GM23248 (cell line): Measurements from ENCODE around the gene TNIP3. TPM values are rescaled to one million over a fixed set of nuclear protein-coding genes. Genes with fewer than 3 reads are reported as not detected.

Experiments used
- DNase-seq: peaks from one replicate; pipeline ENCODE4 v3.0.0-alpha.2; 2015
- H2AFZ ChIP-seq: fragments of 200-600 bp; sonication (generic); 2 replicates; pipeline ENCODE4 v1.6.1; 2016; ENCODE audit warnings: antibody characterized with exemption
- H3F3A ChIP-seq: fragments of 200-600 bp; sonication (generic); 2 replicates; pipeline ENCODE4 v1.6.1; 2016; ENCODE audit warnings: mild to moderate bottlenecking, antibody characterized with exemption, mixed run types; ENCODE audit not compliant: insufficient read depth
- H3K27ac ChIP-seq: fragments of 200-600 bp; sonication (generic); 2 replicates; pipeline ENCODE4 v1.5.1; 2016; ENCODE audit warnings: mild to moderate bottlenecking
- H3K27me3 ChIP-seq: fragments of 200-600 bp; sonication (generic); replicated peaks from 2 replicates; pipeline ENCODE4 v1.6.1; 2016; ENCODE audit warnings: mild to moderate bottlenecking; ENCODE audit not compliant: insufficient read depth
- H3K36me3 ChIP-seq: fragments of 200-600 bp; sonication (generic); 2 replicates; pipeline ENCODE4 v1.6.1; 2016; ENCODE audit warnings: low read depth, mild to moderate bottlenecking
- H3K4me1 ChIP-seq: fragments of 200-600 bp; sonication (generic); 2 replicates; pipeline ENCODE4 v1.6.1; 2016; ENCODE audit warnings: mild to moderate bottlenecking; ENCODE audit not compliant: insufficient read depth
- H3K4me2 ChIP-seq: fragments of 200-600 bp; sonication (generic); one replicate; pipeline ENCODE4 v1.6.1; 2016; ENCODE audit warnings: mild to moderate bottlenecking; ENCODE audit not compliant: unreplicated experiment
- H3K4me3 ChIP-seq: fragments of 200-600 bp; sonication (generic); 2 replicates; pipeline ENCODE4 v1.5.1; 2016; ENCODE audit warnings: mild to moderate bottlenecking
- H3K79me2 ChIP-seq: fragments of 200-600 bp; sonication (generic); 2 replicates; pipeline ENCODE4 v1.6.1; 2016; ENCODE audit warnings: mild to moderate bottlenecking; ENCODE audit not compliant: insufficient read depth
- H3K9ac ChIP-seq: fragments of 200-600 bp; sonication (generic); 2 replicates; pipeline ENCODE4 v1.6.1; 2016; ENCODE audit warnings: mild to moderate bottlenecking
- H3K9me2 ChIP-seq: fragments of 200-600 bp; sonication (generic); 2 replicates; pipeline ENCODE4 v1.6.1; 2016; ENCODE audit warnings: mixed run types, mild to moderate bottlenecking, moderate library complexity; ENCODE audit not compliant: insufficient read depth
- H3K9me3 ChIP-seq: fragments of 200-600 bp; sonication (generic); one replicate; pipeline ENCODE4 v1.6.1; 2017; ENCODE audit warnings: low read depth
- H4K20me1 ChIP-seq: fragments of 200-600 bp; sonication (generic); 2 replicates; pipeline ENCODE4 v1.6.0; 2016; ENCODE audit not compliant: insufficient read depth
- EZH2 ChIP-seq: fragments of 200-600 bp; sonication (generic); IDR thresholded peaks from 2 replicates; pipeline ENCODE4 v1.6.1; 2018; ENCODE audit warnings: antibody characterized with exemption, mild to moderate bottlenecking; ENCODE audit not compliant: insufficient read depth, poor library complexity, severe bottlenecking
- EZH2phosphoT487 ChIP-seq: fragments of 200-600 bp; sonication (generic); IDR thresholded peaks from 2 replicates; pipeline ENCODE4 v1.6.1; 2018; ENCODE audit warnings: antibody characterized with exemption, moderate library complexity, mild to moderate bottlenecking, low read depth; ENCODE audit not compliant: insufficient read depth
- WGBS, 2 experiments: methylation state at CpG; one replicate each; pipeline ENCODE4 v1.1.6; 2015 to 2017; ENCODE audit warnings: low lambda C conversion rate in 2 of 2, low coverage in 1 of 2; ENCODE audit errors: missing lambda C conversion rate in 2 of 2; 5-methylcytosine and 5-hydroxymethylcytosine counted together
- in situ Hi-C: fragments of 300-500 bp; cut with MboI; formaldehyde crosslinking; loops from 2 replicates; pipeline ENCODE4 v1.15.0; 2020
- polyA plus RNA-seq: library from polyadenylated mRNA; unstranded; fragments of >200 nt; fragmentation: Nextera tagmentation; extraction: Ambion mirVana; gene quantifications from 2 replicates; pipeline ENCODE4 v1.2.1, GENCODE V29; 2016
- total RNA-seq: library from RNA; depleted of rRNA; stranded (reverse); fragments of >200 nt; shearing (Covaris generic); gene quantifications from 2 replicates; pipeline ENCODE4 v1.2.3, GENCODE V29; 2014

Gene TNIP3
- total and polyA plus RNA-seq, 2 experiments from 2014 or later, result 0.76 to 2.2 TPM

- TF ChIP-seq EZH2 (no peak), EZH2phosphoT487 (no peak)
- Histone ChIP-seq H3K4me1 (peaks cover 29% of the 10 kb centered on the region), H3K9me2 (no peaks in the 10 kb centered on the region), H3K9ac (no peak overlapping the region), H3K36me3 (no peaks in the 10 kb centered on the region), H3K9me3 (no peaks in the 10 kb centered on the region), H3K4me2 (no peak overlapping the region), H3F3A (no peaks in the 10 kb centered on the region), H4K20me1 (no peaks in the 10 kb centered on the region), H3K4me3 (no peak overlapping the region), H2AFZ (no peak overlapping the region), H3K27ac (no peak overlapping the region), H3K79me2 (no peaks in the 10 kb centered on the region), H3K27me3 (no peaks in the 10 kb centered on the region)
- DNase-seq, result no peak
- 97 to 100% methylated on average over 4 of the region's 4 CpGs for WGBS, 2 experiments
- in situ Hi-C loops, result no loop called here
Measured at GRCh38 chr4:121154103-121154515, 10.0 kb downstream of the TNIP3 start.

- no peaks in the 10 kb centered on the region for H3K79me2 ChIP-seq
- in situ Hi-C loops, result no loop called here
- no peak overlapping the region for H3K4me3 ChIP-seq
- H3K27ac ChIP-seq, result no peak overlapping the region
- 91 to 96% methylated on average over 1 of the region's 1 CpG for WGBS, 2 experiments
- TF ChIP-seq EZH2phosphoT487 (no peak), EZH2 (no peak)
- peaks cover 49% of the 10 kb centered on the region for H3K4me1 ChIP-seq
- no peaks in the 10 kb centered on the region for H3K27me3 ChIP-seq
- H2AFZ ChIP-seq, result 0 out of 2 replicates have a peak overlapping the region, but pooled peaks have one; percentile 2
- H3K9me3 ChIP-seq, result no peaks in the 10 kb centered on the region
- H3F3A ChIP-seq, result peaks cover 18% of the 10 kb centered on the region
- no peaks in the 10 kb centered on the region for H3K36me3 ChIP-seq
- no peaks in the 10 kb centered on the region for H4K20me1 ChIP-seq
- DNase-seq, result no peak
- H3K9ac ChIP-seq, result no peak overlapping the region
- no peak overlapping the region for H3K4me2 ChIP-seq
- no peaks in the 10 kb centered on the region for H3K9me2 ChIP-seq
Measured at GRCh38 chr4:121151942-121152341, 12.2 kb downstream of the TNIP3 start.

- Histone ChIP-seq H3K4me1 (peaks cover 51% of the 10 kb centered on the region), H3K9ac (no peak overlapping the region), H3K36me3 (no peaks in the 10 kb centered on the region), H3K9me3 (no peaks in the 10 kb centered on the region), H3K27ac (no peak overlapping the region), H4K20me1 (no peaks in the 10 kb centered on the region), H3K4me3 (no peak overlapping the region), H3K4me2 (no peak overlapping the region), H3K79me2 (no peaks in the 10 kb centered on the region), H3K27me3 (no peaks in the 10 kb centered on the region), H3F3A (peaks cover 21% of the 10 kb centered on the region), H2AFZ (no peak overlapping the region), H3K9me2 (no peaks in the 10 kb centered on the region)
- in situ Hi-C loops, result no loop called here
- TF ChIP-seq EZH2phosphoT487 (no peak), EZH2 (no peak)
- WGBS, 2 experiments, result 94 to 96% methylated on average over 1 of the region's 1 CpG
- DNase-seq, result no peak
Measured at GRCh38 chr4:121150486-121150885, 13.6 kb downstream of the TNIP3 start.

GRCh38 chr4:121150003-121150402 is 14.1 kb downstream of the TNIP3 start:
- Histone ChIP-seq H3K4me3 (no peak overlapping the region), H2AFZ (no peak overlapping the region), H3K79me2 (no peaks in the 10 kb centered on the region), H4K20me1 (no peaks in the 10 kb centered on the region), H3K4me2 (no peak overlapping the region), H3K9me3 (no peaks in the 10 kb centered on the region), H3F3A (peaks cover 21% of the 10 kb centered on the region), H3K27ac (no peak overlapping the region), H3K9me2 (no peaks in the 10 kb centered on the region), H3K36me3 (no peaks in the 10 kb centered on the region), H3K4me1 (peaks cover 46% of the 10 kb centered on the region), H3K9ac (no peak overlapping the region), H3K27me3 (no peaks in the 10 kb centered on the region)
- TF ChIP-seq EZH2 (no peak), EZH2phosphoT487 (no peak)
- WGBS, 2 experiments, result 98 to 99% methylated on average over 4 of the region's 4 CpGs
- in situ Hi-C loops, result no loop called here
- no peak for DNase-seq

GRCh38 chr4:121148621-121149020 is 15.5 kb downstream of the TNIP3 start:
- peak overlapping the region; percentile 53 for H3K27ac ChIP-seq
- no peaks in the 10 kb centered on the region for H3K9me3 ChIP-seq
- H3K9me2 ChIP-seq, result no peaks in the 10 kb centered on the region
- no peaks in the 10 kb centered on the region for H3K27me3 ChIP-seq
- no peaks in the 10 kb centered on the region for H3K36me3 ChIP-seq
- peaks cover 21% of the 10 kb centered on the region for H3F3A ChIP-seq
- peak; percentile 34 for DNase-seq
- peaks cover 46% of the 10 kb centered on the region for H3K4me1 ChIP-seq
- H2AFZ ChIP-seq, result peak overlapping the region; percentile 52
- H4K20me1 ChIP-seq, result no peaks in the 10 kb centered on the region
- H3K4me2 ChIP-seq, result peak overlapping the region; percentile 70
- H3K79me2 ChIP-seq, result no peaks in the 10 kb centered on the region
- TF ChIP-seq EZH2 (no peak), EZH2phosphoT487 (no peak)
- H3K4me3 ChIP-seq, result no peak overlapping the region
- in situ Hi-C loops, result no loop called here
- H3K9ac ChIP-seq, result peak overlapping the region; percentile 35
